GM19467 (cell line): ENCODE results near the gene CCDC28B.

Experiments used
- ATAC-seq: cut with Tn5 transposase; IDR thresholded peaks from one replicate; pipeline ENCODE4 v1.9.1; 2021; ENCODE audit warnings: mild to moderate bottlenecking, moderate library complexity; ENCODE audit not compliant: unreplicated experiment

CCDC28B gene

GRCh38 chr1:32249831-32250525 lies 49.6 kb downstream of the CCDC28B start:
- ATAC-seq, result peak; percentile 50

- ATAC-seq, result peak; percentile 28
These were observed 50.7 kb downstream of the CCDC28B start, which contains the start of gene LCK for GRCh38 chr1:32250893-32251716. TSS of gene LCK (plus strand) at chr1:32251265. CDS start at chr1:32274330, 23,065 bp downstream.
